ENCODE results near the gene FAM120AOS.

Gene FAM120AOS

GRCh38 chr9:93436655-93437407 lies 16.6 kb downstream of the FAM120AOS start:
- DNase-seq: no peak

DNA sequence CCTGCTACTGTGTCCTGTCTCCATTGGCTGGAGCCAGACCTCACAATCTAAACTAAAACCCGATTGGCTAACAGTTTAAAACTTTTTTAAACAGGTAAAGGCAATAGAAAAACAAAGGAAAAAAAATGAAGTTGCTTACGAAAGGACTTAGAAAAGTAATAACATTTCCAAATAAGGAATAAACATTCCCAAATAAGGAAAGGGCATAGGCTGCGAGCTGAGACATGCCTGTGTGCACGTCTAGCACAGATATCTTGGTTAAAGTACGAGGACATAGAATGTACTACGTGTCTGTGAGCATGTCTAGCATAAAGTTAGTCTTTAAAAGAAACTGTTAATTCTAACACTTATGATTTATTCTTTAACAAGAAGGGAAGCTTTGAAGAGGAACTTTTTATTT lies 17.2 kb downstream of the FAM120AOS start:
- DNase-seq: no peak

GRCh38 chr9:93435386-93435785 lies 18.0 kb downstream of the FAM120AOS start:
- no peak for DNase-seq

- no peak for DNase-seq
These were observed 19.3 kb downstream of the FAM120AOS start for GRCh38 chr9:93434056-93434455.

DNA sequence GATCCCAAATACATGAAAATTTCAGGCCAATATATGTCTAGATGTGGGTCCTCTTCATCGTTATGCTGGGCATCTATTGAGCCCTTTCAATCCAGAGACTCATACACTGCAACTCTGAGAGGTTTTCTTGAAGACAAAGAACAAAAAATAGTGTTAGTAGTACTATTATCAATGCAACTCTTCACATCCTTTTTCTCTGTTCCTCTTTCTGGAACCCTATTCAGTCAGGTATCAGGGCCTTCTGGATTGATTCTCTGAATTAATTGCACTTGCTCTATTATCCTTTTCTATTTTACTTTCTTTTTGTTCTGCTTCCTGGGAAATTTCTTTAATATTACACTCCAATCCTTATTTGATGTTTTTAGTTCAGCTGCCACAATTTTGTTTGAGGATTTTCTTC lies 20.4 kb downstream of the FAM120AOS start:
- DNase-seq: no peak

- no peak for DNase-seq
These were observed 21.8 kb downstream of the FAM120AOS start for GRCh38 chr9:93431539-93432105.

DNA sequence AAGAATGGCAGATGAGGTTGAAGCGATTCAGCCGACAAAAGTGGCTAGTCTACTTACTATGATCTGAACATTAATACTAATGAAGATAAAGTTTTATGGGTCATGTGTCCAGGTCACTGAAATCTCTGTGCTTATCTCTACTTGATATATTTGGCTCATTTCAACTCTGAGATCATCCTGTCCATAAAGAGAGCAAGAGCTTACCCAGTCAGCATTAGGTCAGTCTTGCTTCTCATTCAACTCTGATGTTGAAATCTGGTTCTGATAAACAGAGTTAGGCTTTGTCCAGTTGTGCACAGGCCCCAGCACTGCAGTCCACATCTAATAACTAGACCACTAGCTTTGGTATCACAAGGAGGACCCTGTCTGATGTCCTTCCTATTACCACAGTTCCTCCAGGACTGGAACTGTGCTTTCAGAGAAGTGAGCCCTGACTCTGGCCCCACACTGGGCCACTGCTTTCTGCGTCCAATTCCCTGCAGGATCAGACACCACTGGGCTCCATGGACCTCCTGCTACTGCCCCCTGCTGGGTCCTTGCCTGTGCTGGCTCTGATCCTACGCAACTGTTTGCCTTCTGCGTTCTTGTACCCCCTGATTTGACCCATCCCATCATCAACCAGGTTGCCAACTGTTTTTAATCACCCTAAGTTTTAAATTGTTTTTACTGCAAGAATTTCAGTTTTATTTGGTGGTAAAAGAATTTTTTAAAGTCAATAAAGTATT lies 25.6 kb downstream of the FAM120AOS start:
- DNase-seq: no peak

DNA sequence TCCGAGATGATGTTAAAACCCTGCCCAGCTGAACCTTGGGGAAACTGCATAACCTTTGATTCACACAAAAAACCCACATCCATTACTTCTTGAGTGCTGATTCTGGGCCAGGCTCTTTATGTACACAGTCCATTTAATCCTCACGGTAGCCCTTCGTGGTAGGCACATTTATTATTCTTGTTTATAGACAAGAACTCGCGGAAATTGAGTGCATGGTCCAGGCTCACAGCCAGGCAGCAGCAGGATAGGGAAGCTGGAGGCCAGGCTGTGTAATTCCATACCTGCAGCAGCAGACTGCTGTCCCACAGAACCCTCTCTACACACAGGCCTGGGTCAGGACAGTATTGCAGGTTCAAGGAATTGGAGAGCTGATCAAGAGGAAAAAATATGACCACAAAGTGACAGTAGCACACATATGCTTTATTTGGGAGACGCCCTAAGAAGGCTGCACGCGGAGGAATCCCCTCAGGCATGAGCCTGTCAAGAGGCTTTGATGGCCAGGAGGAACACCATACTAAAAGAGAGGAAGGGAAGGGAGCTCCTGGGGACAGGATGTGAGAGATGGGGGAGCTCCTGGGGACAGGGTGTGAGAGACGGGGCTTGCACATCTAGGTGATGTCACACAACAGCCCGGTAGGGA lies 30.3 kb downstream of the FAM120AOS start:
- no peak for DNase-seq

GRCh38 chr9:93419023-93419422 lies 34.4 kb downstream of the FAM120AOS start:
- DNase-seq: no peak

DNA sequence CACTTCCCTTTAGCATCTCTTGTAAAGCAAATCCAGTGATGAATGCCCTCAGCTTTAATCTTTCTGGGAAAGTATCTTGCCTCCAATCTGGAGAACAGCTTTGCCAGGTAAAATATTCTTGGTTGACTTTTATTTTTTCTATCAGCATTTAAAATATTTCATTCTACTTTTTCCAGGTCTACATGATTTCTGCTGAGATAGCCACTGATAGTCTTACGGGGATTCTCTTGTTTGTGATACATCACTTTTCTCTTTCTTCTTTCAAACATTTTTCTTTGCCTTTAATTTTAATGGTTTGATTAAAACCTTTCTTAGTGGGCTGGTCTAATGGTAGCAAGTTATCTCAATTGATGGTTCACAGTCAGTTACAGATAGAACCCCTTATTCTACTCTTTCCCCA lies 35.8 kb downstream of the FAM120AOS start:
- no peak for DNase-seq

- no peak for DNase-seq
These were observed 36.7 kb downstream of the FAM120AOS start for GRCh38 chr9:93416530-93417235.

- DNase-seq: no peak
These were observed 38.1 kb downstream of the FAM120AOS start for GRCh38 chr9:93415176-93415690.

GRCh38 chr9:93413530-93413929 lies 39.9 kb downstream of the FAM120AOS start:
- DNase-seq: no peak

DNA sequence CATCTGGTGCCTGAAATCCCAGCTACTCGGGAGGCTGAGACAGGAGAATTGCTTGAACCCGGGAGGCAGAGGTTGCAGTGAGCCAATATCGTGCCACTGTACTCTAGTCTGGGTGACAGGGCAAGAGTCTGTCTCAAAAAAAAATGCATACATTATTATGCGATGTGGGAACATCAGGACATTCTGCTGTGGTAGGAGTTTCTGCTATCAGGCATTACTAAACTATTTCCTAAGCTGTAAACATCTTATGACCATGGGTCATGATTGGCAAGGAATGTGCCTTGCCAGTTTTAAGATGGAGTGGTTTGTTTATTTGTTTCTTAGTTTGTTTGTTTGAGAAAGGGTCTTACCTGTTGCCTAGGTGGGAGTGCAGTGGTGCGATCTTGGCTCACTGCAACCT lies 47.0 kb downstream of the FAM120AOS start:
- no peak for DNase-seq

DNA sequence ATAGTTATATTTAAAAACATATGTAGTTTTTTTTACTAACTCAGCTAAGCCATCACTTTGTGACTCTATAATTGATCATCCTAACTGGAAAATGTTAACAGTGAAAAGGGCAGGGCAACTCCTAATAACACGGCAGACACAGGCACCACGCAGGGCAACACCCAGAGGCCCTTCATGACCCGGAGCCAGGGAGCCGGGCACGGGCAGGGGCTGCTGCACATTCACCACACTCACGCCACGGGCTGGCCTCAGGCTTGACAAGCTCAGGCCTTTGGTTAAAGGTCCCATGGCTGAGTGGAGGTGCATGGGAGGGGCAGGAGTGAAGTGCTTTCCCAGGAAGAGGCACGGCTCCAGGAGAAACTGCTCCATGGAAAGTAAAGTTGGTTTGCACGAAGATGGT lies 54.9 kb downstream of the FAM120AOS start:
- DNase-seq: no peak

DNA sequence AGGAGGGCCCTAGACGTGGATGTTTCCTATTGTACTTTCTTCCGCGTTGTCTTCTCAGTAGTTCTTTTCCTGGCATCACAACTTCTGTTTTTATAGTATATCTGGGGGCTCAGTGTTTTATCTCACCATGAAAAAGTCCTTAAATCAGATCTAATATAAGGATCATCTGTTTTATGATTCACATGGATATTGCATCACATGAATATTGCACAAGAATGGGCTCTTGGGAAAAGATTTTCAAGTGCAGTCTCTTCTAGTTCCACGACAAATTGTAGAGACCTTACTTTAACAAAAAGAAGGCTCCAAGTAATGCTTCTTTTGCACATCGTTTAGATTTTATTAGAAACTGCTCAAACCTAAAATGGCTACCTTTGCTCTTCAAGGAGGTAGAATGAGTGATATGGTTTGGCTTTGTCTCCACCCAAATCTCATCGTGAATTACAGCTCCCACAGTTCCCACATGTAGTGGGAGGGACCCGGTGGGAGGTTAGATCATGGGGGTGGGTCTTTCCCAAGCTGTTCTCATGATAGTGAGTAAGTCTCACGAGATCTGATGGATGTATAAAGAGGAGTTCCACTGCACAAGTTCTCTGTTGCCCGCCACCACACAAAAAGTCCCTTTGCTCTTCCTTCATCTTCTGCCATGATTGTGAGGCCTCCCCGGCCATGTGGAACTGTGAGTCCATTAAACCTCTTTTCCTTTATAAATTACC lies 55.6 kb downstream of the FAM120AOS start:
- no peak for DNase-seq

Data from eye (tissue), 1 donor.